HPDE6-E6E7 (cell line): ENCODE results near the gene MTG1.
"Not testable (repeated sequence)": the region's sequence is repeated elsewhere in the genome, so short reads cannot be mapped to it uniquely, and the experiment has no call there.

Experiments
- DNase-seq: peaks from one replicate; pipeline ENCODE4 v3.0.0; 2011; ENCODE audit warnings: missing footprints; ENCODE audit errors: extremely low spot score

MTG1 gene

DNA sequence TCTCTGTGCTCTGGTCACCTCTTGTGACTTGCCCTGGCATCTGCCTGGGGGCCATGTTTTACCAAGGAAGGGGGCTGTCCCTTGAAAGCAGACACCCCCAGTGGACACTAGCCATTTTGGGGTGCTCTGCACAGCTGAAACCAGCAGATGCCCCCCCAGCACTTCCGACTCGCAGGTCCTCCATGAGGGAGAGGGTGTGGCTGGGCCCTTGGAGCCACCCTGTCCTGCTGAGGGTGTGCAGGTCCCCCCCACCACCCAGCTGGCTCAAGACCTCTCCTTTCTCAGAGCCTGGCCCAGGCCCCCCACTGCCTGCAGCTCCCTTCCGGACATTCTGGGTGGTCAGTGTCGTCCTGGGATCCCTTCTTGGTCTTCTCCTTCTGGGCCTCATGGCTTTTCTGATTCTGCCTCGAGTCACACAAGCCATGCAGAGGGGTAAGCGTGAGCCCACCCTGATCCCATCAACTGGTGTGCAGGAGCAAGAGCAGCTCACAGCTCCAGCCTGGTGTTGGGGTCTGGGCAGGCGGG lies 72.1 kb downstream of the MTG1 start:
- DNase-seq: no peak

GRCh38 chr10:133466683-133467275 lies 72.8 kb downstream of the MTG1 start:
- no peak for DNase-seq

DNA sequence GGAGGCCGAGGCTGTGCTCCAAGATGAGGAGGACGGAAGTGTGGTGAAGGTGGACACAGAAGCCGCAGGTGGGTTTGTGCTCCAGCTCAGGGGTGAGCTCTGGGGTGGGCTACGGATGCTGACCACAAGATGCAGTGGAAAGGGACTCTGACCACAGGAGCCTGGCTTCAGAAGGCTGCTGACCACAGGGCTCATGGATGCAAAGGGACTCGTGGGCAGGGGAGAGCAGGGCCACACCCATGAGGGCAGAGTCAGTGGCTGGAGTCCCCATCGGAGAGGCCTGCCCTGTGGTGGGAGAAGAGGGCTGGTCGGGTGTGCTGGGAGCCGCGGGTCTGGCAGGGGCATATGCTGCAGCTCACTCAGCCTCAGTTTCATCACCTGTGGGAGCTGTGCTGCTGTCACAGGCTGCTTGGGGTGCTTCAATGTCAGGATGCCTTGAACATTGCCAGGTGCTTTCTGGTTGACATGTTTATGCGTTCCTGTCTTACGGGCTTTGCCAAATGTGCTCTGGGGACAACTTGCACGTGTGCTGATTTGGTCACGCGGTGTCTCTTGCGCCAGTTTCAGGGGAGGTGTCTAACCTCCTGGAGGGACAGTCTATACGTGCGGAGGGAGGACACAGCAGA lies 73.4 kb downstream of the MTG1 start:
- DNase-seq: no peak

DNA sequence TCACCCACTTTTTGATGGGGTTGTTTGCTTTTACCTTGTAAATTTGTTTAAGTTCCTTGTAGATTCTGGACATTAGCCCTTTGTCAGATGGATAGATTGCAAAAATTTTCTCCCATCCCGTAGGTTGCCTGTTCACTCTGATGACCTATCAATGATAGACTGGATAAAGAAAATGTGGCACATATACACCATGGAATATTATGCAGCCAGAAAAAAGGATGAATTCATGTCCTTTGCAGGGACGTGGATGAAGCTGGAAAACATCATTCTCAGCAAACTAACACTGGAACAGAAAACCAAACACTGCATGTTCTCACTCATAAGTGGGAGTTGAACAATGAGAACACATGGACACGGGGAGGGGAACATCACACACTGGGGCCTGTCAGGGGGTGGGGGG lies 75.2 kb downstream of the MTG1 start:
- DNase-seq: not testable (repeated sequence)

DNA sequence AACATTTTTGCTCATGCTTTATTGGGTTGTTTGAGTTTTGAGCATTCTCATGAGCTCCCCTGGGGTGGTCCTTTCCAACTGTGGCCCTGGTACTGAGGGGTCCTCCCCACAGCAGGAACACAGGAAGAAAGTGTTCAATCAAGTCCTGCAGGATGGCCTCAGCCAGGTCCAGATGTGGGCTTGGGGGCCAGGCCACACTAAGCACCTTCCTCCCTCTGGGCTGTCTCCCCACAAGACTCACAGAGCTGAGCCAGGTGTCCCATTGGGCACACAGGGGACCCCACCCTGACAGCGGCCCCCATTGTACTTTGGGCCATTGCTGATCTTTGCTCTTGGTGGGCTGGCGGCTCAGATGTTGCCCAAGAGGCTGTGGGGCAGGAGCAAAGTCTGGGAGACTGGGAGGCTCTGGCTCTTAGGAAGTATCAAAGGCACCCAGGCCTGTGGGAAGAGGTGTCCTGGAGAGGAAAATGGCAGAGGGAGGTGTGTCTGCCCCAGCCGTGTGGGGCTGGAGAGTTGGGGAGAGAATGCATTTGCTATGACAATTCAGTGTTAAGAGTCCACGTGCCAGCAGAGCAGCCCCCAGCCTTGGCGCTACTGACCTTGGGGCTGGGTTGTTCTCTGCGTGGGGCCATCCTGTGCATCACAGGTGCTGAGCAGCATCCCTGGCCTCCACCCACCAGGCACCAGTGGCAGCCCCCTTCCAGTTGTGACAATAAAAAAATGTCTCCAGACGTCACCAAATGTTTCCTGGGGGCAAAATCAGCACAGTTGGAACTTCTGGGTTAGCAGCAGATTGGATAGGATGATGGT lies 77.5 kb downstream of the MTG1 start:
- DNase-seq: no peak
